SU-DHL-6 (cell line): Measurements from ENCODE around the gene PAPOLB.

Experiments used
- H2AFZ ChIP-seq: fragments of 200-600 bp; sonication (generic); 2 replicates; pipeline ENCODE4 v1.6.1; 2014; ENCODE audit warnings: low read depth, mild to moderate bottlenecking, moderate library complexity, mixed read lengths, antibody characterized with exemption, low read length; ENCODE audit not compliant: severe bottlenecking
- H3F3A ChIP-seq: fragments of 200-600 bp; shearing (Covaris generic); 2 replicates; pipeline ENCODE4 v1.6.0; 2016; ENCODE audit warnings: antibody characterized with exemption, mild to moderate bottlenecking; ENCODE audit not compliant: insufficient read depth
- H3K27ac ChIP-seq: fragments of 200-600 bp; sonication (generic); 2 replicates; pipeline ENCODE4 v1.5.1; 2016; ENCODE audit warnings: low read depth, mild to moderate bottlenecking, low read length, moderate library complexity, mixed read lengths
- H3K27me3 ChIP-seq: fragments of 200-600 bp; sonication (generic), shearing (Covaris generic); 2 replicates; pipeline ENCODE4 v1.6.0; 2014; ENCODE audit warnings: mild to moderate bottlenecking, low read length
- H3K36me3 ChIP-seq: fragments of 200-600 bp; sonication (generic); 2 replicates; pipeline ENCODE4 v1.6.1; 2014; ENCODE audit warnings: mild to moderate bottlenecking, low read length, mixed read lengths
- H3K4me2 ChIP-seq: fragments of 300-600, 200-600 bp; shearing (Covaris generic), sonication (generic); 2 replicates; pipeline ENCODE4 v1.6.0; 2014; ENCODE audit warnings: low read length, low read depth, mild to moderate bottlenecking; ENCODE audit not compliant: poor library complexity, severe bottlenecking
- H3K4me3 ChIP-seq: fragments of 200-600 bp; sonication (generic); 2 replicates; pipeline ENCODE4 v1.5.1; 2014; ENCODE audit warnings: antibody characterized with exemption, low read length, mild to moderate bottlenecking, mixed read lengths; ENCODE audit not compliant: insufficient read depth, poor library complexity, severe bottlenecking
- H3K79me2 ChIP-seq: fragments of 200-600 bp; sonication (generic); 2 replicates; pipeline ENCODE4 v1.6.1; 2014; ENCODE audit warnings: mild to moderate bottlenecking, low read length, moderate library complexity; ENCODE audit not compliant: insufficient read depth
- H3K9ac ChIP-seq: fragments of 200-600 bp; sonication (generic); 2 replicates; pipeline ENCODE4 v1.7.0; 2014; ENCODE audit warnings: mild to moderate bottlenecking, low read length
- H3K9me2 ChIP-seq: fragments of 200-600 bp; sonication (generic); replicated peaks from 2 replicates; pipeline ENCODE4 v1.6.1; 2014; ENCODE audit warnings: low read length; ENCODE audit not compliant: insufficient read depth
- H3K9me3 ChIP-seq: fragments of 200-600 bp; sonication (generic); 2 replicates; pipeline ENCODE4 v1.6.1; 2014; ENCODE audit warnings: low read length, mixed read lengths; ENCODE audit not compliant: insufficient read depth
- H4K20me1 ChIP-seq: fragments of 200-600 bp; sonication (generic); 2 replicates; pipeline ENCODE4 v1.6.1; 2014; ENCODE audit warnings: low read depth, mild to moderate bottlenecking, antibody characterized with exemption, low read length, moderate library complexity, mixed read lengths
- EZH2phosphoT487 ChIP-seq: fragments of 200-600 bp; sonication (generic), shearing (Covaris generic); conservative IDR thresholded peaks from 2 replicates; pipeline ENCODE4 v1.6.1; 2018; ENCODE audit warnings: mild to moderate bottlenecking, antibody characterized with exemption, low read length, moderate library complexity, mixed read lengths
- TF ChIP-seq, protein P1 (sequence below): fragments of 200-600 bp; sonication (generic); IDR thresholded peaks from one replicate; pipeline ENCODE4 v1.5.1; 2017; ENCODE audit warnings: antibody characterized with exemption, mild to moderate bottlenecking, low read length, moderate library complexity; ENCODE audit not compliant: insufficient read depth, poor library complexity, severe bottlenecking

Gene PAPOLB

DNA sequence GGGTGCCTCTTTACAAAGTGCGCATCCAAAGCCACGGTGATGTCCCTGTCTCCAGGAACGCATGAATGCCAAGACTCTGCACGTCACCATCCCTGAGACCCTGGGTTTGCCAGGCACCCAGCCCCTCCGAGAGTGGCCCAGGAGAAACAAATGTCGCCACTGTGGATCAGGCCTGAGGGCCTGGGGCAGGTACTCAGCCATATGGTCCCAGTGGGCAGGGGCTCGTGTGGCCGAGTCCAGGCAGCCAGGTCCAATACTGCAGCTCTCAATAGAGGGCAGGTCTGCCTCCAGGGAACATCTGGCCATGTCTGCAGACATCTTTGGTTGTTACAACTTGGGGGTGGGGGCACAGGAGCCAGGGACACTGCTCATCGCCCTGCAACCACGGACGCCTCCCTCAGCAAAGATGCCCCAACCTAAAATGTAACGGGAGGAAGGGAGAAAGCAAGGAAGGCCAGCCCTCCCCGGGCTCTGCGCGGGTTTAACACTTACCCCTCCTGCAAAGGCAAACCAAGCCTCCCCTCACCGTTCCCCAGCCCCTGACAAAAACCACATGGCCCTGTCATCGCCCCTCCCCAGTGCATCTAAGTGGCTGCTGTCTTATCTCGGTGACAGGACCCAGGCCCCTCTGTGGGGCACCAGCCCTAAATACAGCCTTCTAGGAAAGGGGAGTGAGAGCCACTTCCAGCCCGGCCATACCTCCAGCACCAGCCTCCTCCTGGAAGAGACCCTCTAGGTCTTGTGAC lies 10.3 kb upstream of the PAPOLB start:
- Histone ChIP-seq H3K36me3 (no peaks in the 10 kb centered on the region), H3K27ac (no peak overlapping the region), H3K9ac (no peak overlapping the region), H3K9me2 (no peaks in the 10 kb centered on the region), H3K4me2 (no peak overlapping the region), H3K9me3 (no peaks in the 10 kb centered on the region), H3F3A (no peaks in the 10 kb centered on the region), H2AFZ (no peak overlapping the region), H3K4me3 (no peak overlapping the region), H3K79me2 (no peaks in the 10 kb centered on the region), H3K27me3 (no peaks in the 10 kb centered on the region), H4K20me1 (no peaks in the 10 kb centered on the region)
- no peak for TF ChIP-seq EZH2phosphoT487
- TF ChIP-seq, protein P1, sequence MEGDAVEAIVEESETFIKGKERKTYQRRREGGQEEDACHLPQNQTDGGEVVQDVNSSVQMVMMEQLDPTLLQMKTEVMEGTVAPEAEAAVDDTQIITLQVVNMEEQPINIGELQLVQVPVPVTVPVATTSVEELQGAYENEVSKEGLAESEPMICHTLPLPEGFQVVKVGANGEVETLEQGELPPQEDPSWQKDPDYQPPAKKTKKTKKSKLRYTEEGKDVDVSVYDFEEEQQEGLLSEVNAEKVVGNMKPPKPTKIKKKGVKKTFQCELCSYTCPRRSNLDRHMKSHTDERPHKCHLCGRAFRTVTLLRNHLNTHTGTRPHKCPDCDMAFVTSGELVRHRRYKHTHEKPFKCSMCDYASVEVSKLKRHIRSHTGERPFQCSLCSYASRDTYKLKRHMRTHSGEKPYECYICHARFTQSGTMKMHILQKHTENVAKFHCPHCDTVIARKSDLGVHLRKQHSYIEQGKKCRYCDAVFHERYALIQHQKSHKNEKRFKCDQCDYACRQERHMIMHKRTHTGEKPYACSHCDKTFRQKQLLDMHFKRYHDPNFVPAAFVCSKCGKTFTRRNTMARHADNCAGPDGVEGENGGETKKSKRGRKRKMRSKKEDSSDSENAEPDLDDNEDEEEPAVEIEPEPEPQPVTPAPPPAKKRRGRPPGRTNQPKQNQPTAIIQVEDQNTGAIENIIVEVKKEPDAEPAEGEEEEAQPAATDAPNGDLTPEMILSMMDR, result no peak

DNA sequence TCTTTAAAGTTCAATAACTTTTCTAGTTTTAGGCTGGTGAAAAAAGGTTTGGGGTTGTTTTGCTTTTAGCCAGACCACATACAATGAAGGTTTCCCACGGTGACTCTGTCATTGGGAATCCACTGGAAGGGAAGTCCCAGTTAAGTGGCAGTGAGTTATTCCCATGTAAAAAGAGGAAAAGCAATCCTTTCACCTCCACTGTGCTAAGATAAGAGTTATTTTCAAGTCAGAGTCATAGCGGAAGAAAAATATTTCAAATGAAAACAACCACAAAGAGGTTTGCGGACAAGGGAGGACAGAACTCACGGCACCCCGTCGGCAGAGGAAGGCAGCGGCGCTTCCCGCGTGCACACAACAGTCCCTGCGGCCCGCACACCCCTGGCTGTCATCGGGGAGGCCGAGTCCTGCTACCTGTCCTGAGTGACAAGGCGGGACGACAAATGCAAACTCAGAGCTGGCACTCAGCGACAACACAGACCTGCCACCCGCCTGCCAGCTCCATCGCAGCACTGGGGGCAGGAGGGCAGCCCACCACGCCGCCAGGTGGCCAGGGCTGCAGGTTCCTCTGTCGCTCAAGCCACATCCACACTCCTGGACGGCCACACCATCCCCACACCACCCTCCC lies 9.3 kb upstream of the PAPOLB start:
- Histone ChIP-seq H3K36me3 (no peaks in the 10 kb centered on the region), H4K20me1 (no peaks in the 10 kb centered on the region), H3F3A (no peaks in the 10 kb centered on the region), H3K9me2 (no peaks in the 10 kb centered on the region), H3K9ac (no peak overlapping the region), H3K27ac (no peak overlapping the region), H3K27me3 (no peaks in the 10 kb centered on the region), H3K79me2 (no peaks in the 10 kb centered on the region), H3K4me3 (no peak overlapping the region), H3K4me2 (no peak overlapping the region), H3K9me3 (no peaks in the 10 kb centered on the region), H2AFZ (no peak overlapping the region)
- TF ChIP-seq EZH2phosphoT487, result no peak
- TF ChIP-seq, protein P1, result no peak

DNA sequence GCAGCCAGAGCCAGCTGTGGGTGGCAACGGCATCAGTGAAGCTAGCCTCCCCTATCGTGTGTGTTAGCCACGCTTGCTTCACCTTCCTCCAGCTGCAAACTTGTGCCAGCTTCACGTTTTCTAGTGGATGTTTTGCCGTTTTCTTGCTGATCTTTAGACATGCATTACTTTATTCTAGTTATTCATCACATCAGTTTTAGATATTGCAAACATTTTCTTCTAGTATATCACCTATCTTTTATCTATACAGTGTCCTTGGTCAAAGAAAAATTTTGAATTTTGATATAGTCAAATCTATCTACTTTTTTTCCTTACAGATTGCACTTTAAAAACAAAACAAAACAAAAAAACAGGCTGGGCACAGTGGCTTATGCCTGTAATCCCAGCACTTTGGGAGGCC lies 6.7 kb upstream of the PAPOLB start:
- Histone ChIP-seq H3K4me2 (no peak overlapping the region), H3K79me2 (no peaks in the 10 kb centered on the region), H3K27ac (no peak overlapping the region), H3K9ac (no peak overlapping the region), H3K9me3 (no peaks in the 10 kb centered on the region), H3F3A (no peaks in the 10 kb centered on the region), H4K20me1 (no peaks in the 10 kb centered on the region), H3K27me3 (no peaks in the 10 kb centered on the region), H2AFZ (no peak overlapping the region), H3K36me3 (no peaks in the 10 kb centered on the region), H3K4me3 (no peak overlapping the region), H3K9me2 (no peaks in the 10 kb centered on the region)
- TF ChIP-seq, protein P1, result no peak
- no peak for TF ChIP-seq EZH2phosphoT487
